OCI-LY7 (cell line): ENCODE measurements around the gene ARFGAP3.

Experiments
- CTCF ChIP-seq: fragments of 200-600 bp; sonication (generic); conservative IDR thresholded peaks from 2 replicates; pipeline ENCODE4 v1.5.1; 2014; ENCODE audit warnings: mild to moderate bottlenecking, antibody characterized with exemption, low read length, moderate library complexity, mixed read lengths
- EZH2phosphoT487 ChIP-seq: fragments of 200-600 bp; sonication (generic); IDR thresholded peaks from 2 replicates; pipeline ENCODE4 v1.6.1; 2018; ENCODE audit warnings: low read depth, borderline replicate concordance, mild to moderate bottlenecking, mixed run types, antibody characterized with exemption, low read length, moderate library complexity, mixed read lengths

GRCh38 chr22:42799461-42800405, 57.3 kb downstream of the ARFGAP3 start:
- TF ChIP-seq CTCF (no peak), EZH2phosphoT487 (no peak)
